PC-3 (cell line): ENCODE data around the gene SLC35E3. TPM values are rescaled to one million over a fixed set of nuclear protein-coding genes. Genes with fewer than 3 reads are reported as not detected.

ENCODE experiments used
- ATAC-seq: fragments of 200-7000 bp; cut with Tn5 transposase; 2 replicates; pipeline ENCODE4 v1.9.1; 2020; ENCODE audit warnings: mild to moderate bottlenecking, moderate library complexity
- BruUV-seq: library from RNA; stranded (reverse); fragments of 400-500 nt; replicated peaks from 2 replicates; lab custom pipeline; 2021; lab: Mats Ljungman, UMichigan
- CTCF ChIA-PET: fragments of 300-600 bp; sonication (Branson Sonifier 250); formaldehyde crosslinking; loops from one replicate; lab custom pipeline; 2022; ENCODE audit warnings: antibody characterized with exemption; lab: Charles Lee
- POLR2A ChIA-PET: fragments of 300-600 bp; sonication (Branson Sonifier 250); formaldehyde crosslinking; loops from one replicate; lab custom pipeline; 2022; ENCODE audit warnings: antibody characterized with exemption; ENCODE audit not compliant: unreplicated experiment; lab: Charles Lee
- DNase-seq: peaks from one replicate; pipeline ENCODE4 v3.0.0-alpha.2; 2015
- H2AFZ ChIP-seq: fragments of 300-600 bp; sonication (generic); 2 replicates; pipeline ENCODE4 v1.6.0; 2016; ENCODE audit warnings: antibody characterized with exemption, low read length
- H3F3A ChIP-seq: fragments of 300-600 bp; sonication (generic); one replicate; pipeline ENCODE4 v1.6.0; 2017; ENCODE audit warnings: antibody characterized with exemption, low read length, control low read depth, mild to moderate bottlenecking; ENCODE audit not compliant: unreplicated experiment
- H3K27ac ChIP-seq: fragments of 300-600 bp; sonication (generic); 2 replicates; pipeline ENCODE4 v1.5.1; 2016; ENCODE audit warnings: mild to moderate bottlenecking, low read length
- H3K27me3 ChIP-seq: fragments of 300-600 bp; sonication (generic); 2 replicates; pipeline ENCODE4 v1.6.1; 2016; ENCODE audit warnings: low read length, mixed read lengths
- H3K36me3 ChIP-seq: fragments of 300-600 bp; sonication (generic); 2 replicates; pipeline ENCODE4 v1.6.1; 2016; ENCODE audit warnings: low read depth, mixed run types, low read length, mixed read lengths
- H3K4me1 ChIP-seq: fragments of 300-600 bp; sonication (generic); 2 replicates; pipeline ENCODE4 v1.5.1; 2016; ENCODE audit warnings: low read length; ENCODE audit not compliant: insufficient read depth
- H3K4me2 ChIP-seq: fragments of 300-600 bp; sonication (generic); 2 replicates; pipeline ENCODE4 v1.6.0; 2016; ENCODE audit warnings: low read length
- H3K4me3 ChIP-seq: fragments of 300-600 bp; sonication (generic); 2 replicates; pipeline ENCODE4 v1.5.1; 2016; ENCODE audit warnings: mild to moderate bottlenecking, low read length, mixed read lengths
- H3K79me2 ChIP-seq: fragments of 300-600 bp; sonication (generic); 2 replicates; pipeline ENCODE4 v1.6.1; 2017; ENCODE audit warnings: low read length, mixed read lengths
- H3K9ac ChIP-seq: fragments of 300-600 bp; sonication (generic); 2 replicates; pipeline ENCODE4 v1.6.0; 2016; ENCODE audit warnings: mild to moderate bottlenecking, low read length
- H3K9me2 ChIP-seq: fragments of 300-600 bp; sonication (generic); replicated peaks from 2 replicates; pipeline ENCODE4 v1.6.1; 2016; ENCODE audit warnings: mixed run types, low read length, mixed read lengths
- H3K9me3 ChIP-seq: fragments of 300-600 bp; sonication (generic); 2 replicates; pipeline ENCODE4 v1.6.1; 2016; ENCODE audit warnings: low read length, mixed read lengths
- H4K20me1 ChIP-seq: fragments of 300-600 bp; sonication (generic); 2 replicates; pipeline ENCODE4 v1.6.1; 2016; ENCODE audit warnings: low read length, mixed read lengths
- EZH2 ChIP-seq: fragments of 300-600 bp; sonication (generic); IDR thresholded peaks from one replicate; pipeline ENCODE4 v1.6.1; 2017; ENCODE audit warnings: antibody characterized with exemption, mild to moderate bottlenecking, low read length; ENCODE audit not compliant: unreplicated experiment
- EZH2phosphoT487 ChIP-seq: fragments of 300-600 bp; sonication (generic); IDR thresholded peaks from 2 replicates; pipeline ENCODE4 v1.6.1; 2018; ENCODE audit warnings: mild to moderate bottlenecking, antibody characterized with exemption, low read length, borderline replicate concordance
- intact Hi-C: fragments of 100-400 bp; cut with micrococcal nuclease; formaldehyde crosslinking; loops from 2 replicates; pipeline ENCODE4 v1.9.0; 2023
- total RNA-seq: library from RNA; depleted of rRNA; stranded (reverse); fragments of >200 nt; gene quantifications from 2 replicates; pipeline ENCODE4 v1.2.3, GENCODE V29; 2014
- TF ChIP-seq, protein P1 (sequence below): fragments of 300-600 bp; sonication (generic); conservative IDR thresholded peaks from 2 replicates; pipeline ENCODE4 v1.5.1; 2017; ENCODE audit warnings: antibody characterized with exemption, low read depth, mild to moderate bottlenecking, low read length

Gene SLC35E3
- total RNA-seq, 1 experiment from 2014 or later: 2.2 TPM

DNA sequence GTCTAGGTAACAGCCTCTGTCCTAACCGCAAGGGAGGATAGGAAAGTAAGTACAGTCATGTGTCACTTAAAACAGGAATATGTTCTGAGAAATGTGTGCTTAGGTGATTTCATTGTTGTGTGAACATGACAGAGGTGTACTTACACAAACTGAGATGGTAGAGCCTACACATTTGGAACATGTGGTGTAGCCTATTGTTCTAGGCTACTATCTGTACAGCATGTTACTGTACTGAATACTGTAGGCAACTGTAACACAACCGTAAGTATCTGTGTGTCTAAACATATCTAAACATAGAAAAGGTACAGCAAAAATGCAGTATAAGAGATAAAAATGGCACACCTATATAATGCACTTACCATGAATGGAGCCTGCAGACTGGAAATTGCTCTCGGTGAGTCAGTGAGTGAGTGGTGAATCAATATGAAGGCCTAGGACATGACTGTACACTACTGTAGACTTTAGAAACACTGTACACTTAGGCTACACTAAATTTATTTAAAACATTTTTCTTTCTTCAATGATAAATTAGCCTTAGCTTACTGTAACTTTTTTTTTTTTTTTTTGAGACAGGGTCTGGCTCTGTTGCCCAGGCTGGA, 48.8 kb downstream of the SLC35E3 start:
- no peaks in the 10 kb centered on the region for H3K36me3 ChIP-seq
- TF ChIP-seq, protein P1, sequence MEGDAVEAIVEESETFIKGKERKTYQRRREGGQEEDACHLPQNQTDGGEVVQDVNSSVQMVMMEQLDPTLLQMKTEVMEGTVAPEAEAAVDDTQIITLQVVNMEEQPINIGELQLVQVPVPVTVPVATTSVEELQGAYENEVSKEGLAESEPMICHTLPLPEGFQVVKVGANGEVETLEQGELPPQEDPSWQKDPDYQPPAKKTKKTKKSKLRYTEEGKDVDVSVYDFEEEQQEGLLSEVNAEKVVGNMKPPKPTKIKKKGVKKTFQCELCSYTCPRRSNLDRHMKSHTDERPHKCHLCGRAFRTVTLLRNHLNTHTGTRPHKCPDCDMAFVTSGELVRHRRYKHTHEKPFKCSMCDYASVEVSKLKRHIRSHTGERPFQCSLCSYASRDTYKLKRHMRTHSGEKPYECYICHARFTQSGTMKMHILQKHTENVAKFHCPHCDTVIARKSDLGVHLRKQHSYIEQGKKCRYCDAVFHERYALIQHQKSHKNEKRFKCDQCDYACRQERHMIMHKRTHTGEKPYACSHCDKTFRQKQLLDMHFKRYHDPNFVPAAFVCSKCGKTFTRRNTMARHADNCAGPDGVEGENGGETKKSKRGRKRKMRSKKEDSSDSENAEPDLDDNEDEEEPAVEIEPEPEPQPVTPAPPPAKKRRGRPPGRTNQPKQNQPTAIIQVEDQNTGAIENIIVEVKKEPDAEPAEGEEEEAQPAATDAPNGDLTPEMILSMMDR: no peak
- TF ChIP-seq EZH2phosphoT487 (no peak), EZH2 (no peak)
- no peaks in the 10 kb centered on the region for H3K79me2 ChIP-seq
- peak; percentile 99 for ATAC-seq
- H3F3A ChIP-seq: no peaks in the 10 kb centered on the region
- H3K9ac ChIP-seq: no peak overlapping the region
- intact Hi-C loops: no loop called here
- H3K27ac ChIP-seq: peak overlapping the region; percentile 34
- no peak overlapping the region for H3K4me3 ChIP-seq
- H3K4me1 ChIP-seq: peaks cover 10% of the 10 kb centered on the region; the same call in 1 of the 2 replicates
- CTCF ChIA-PET: no interaction called here
- BruUV-seq: no TSS peak
- no peak overlapping the region for H2AFZ ChIP-seq
- POLR2A ChIA-PET: interaction anchor here (0.6 kb wide), 1 partner anchor 25 kb away, joined by 15 read pairs; no protein-coding TSS in a partner anchor
- H4K20me1 ChIP-seq: no peaks in the 10 kb centered on the region
- H3K4me2 ChIP-seq: no peak overlapping the region
- DNase-seq: peak; percentile 80
- H3K9me2 ChIP-seq: no peaks in the 10 kb centered on the region
- H3K27me3 ChIP-seq: no peaks in the 10 kb centered on the region
- no peaks in the 10 kb centered on the region for H3K9me3 ChIP-seq

DNA sequence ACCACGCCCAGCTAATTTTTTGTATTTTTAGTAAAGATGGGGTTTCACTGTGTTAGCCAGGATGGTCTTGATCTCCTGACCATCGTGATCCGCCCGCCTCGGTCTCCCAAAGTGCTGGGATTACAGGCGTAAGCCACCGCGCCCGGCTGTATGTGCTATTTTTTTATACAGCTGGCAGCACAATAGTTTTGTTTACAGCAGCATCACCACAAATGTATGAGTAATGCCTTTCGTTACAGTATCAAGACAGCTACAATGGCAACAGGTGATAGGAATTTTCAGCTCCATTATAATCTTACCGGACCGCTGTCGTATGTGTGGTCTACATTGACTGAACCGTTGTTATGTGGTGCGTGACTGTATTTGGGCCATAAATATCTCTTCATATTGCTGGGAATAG, 50.4 kb downstream of the SLC35E3 start:
- ATAC-seq (no peak), DNase-seq (no peak)
- Histone ChIP-seq H3K9me2 (no peaks in the 10 kb centered on the region), H3K4me1 (peaks cover 25% of the 10 kb centered on the region), H3K4me3 (no peak overlapping the region), H3F3A (no peaks in the 10 kb centered on the region), H3K9me3 (no peaks in the 10 kb centered on the region), H2AFZ (no peak overlapping the region), H3K9ac (no peak overlapping the region), H3K79me2 (no peaks in the 10 kb centered on the region), H3K27me3 (no peaks in the 10 kb centered on the region), H3K4me2 (no peak overlapping the region), H3K27ac (no peak overlapping the region), H3K36me3 (no peaks in the 10 kb centered on the region), H4K20me1 (no peaks in the 10 kb centered on the region)
- intact Hi-C loops: no loop called here
- CTCF ChIA-PET: no interaction called here
- POLR2A ChIA-PET: no interaction called here
- TF ChIP-seq EZH2phosphoT487 (no peak), EZH2 (no peak)
- TF ChIP-seq, protein P1: no peak
- BruUV-seq: no TSS peak

DNA sequence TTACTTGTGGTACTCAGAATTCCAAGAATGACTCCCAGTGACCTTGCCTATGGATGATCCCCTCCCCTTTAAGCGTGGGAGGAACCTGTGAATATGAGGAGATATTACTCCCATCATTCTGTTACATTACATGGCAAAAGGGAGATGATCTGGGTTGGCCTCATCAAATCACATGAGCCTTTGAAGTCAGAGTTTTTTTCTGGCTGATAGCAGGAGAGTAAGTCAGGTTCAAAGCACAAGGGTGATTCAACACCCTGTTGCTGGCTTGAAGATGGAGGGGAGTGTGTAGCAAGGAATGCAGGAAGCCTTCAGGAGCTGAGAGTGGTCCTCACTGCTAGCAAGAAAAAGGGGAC, 52.9 kb downstream of the SLC35E3 start:
- POLR2A ChIA-PET: no interaction called here
- H3K9me3 ChIP-seq: no peaks in the 10 kb centered on the region
- DNase-seq (no peak), ATAC-seq (no peak)
- no TSS peak for BruUV-seq
- H3K9me2 ChIP-seq: no peaks in the 10 kb centered on the region
- H3K4me1 ChIP-seq: peaks cover 32% of the 10 kb centered on the region
- CTCF ChIA-PET: no interaction called here
- H4K20me1 ChIP-seq: no peaks in the 10 kb centered on the region
- H3K4me3 ChIP-seq: no peak overlapping the region
- no peak overlapping the region for H3K27ac ChIP-seq
- H2AFZ ChIP-seq: no peak overlapping the region
- no peaks in the 10 kb centered on the region for H3K36me3 ChIP-seq
- no peaks in the 10 kb centered on the region for H3K27me3 ChIP-seq
- H3K4me2 ChIP-seq: no peak overlapping the region
- no peaks in the 10 kb centered on the region for H3F3A ChIP-seq
- no peaks in the 10 kb centered on the region for H3K79me2 ChIP-seq
- no peak overlapping the region for H3K9ac ChIP-seq
- TF ChIP-seq, protein P1: no peak
- TF ChIP-seq EZH2phosphoT487: no peak
- intact Hi-C loops: no loop called here
